ENCODE data around the gene C12orf57.

GRCh38 chr12:6903722-6904121 is 40.1 kb upstream of the C12orf57 start:
- no peak for TF ChIP-seq CTCF (IDR thresholded peaks at IDR 0.05 in 2 of 3, conservative IDR thresholded peaks at IDR 0.05 in 1 of 3; ENCODE audit: insufficient read depth in 2 of 3, low read depth in 1 of 3, low read length in 3 of 3)
- TF ChIP-seq PHF21A (IDR thresholded peaks at IDR 0.05; ENCODE audit: borderline replicate concordance, low read depth), result no peak
- TF ChIP-seq MXI1 (IDR thresholded peaks at IDR 0.05; ENCODE audit: low read depth, low read length), result no peak
- no peak for TF ChIP-seq ZMIZ1 (IDR thresholded peaks at IDR 0.05; ENCODE audit: low read depth in 2 of 2, low read length in 2 of 2)
